HG03439 (cell line): ENCODE results near the gene ENAH.
"Not testable (repeated sequence)": the region's sequence is repeated elsewhere in the genome, so short reads cannot be mapped to it uniquely, and the experiment has no call there.

Experiments used
- ATAC-seq: cut with Tn5 transposase; IDR thresholded peaks from one replicate; pipeline ENCODE4 v1.9.1; 2021; ENCODE audit warnings: mild to moderate bottlenecking, moderate library complexity; ENCODE audit not compliant: unreplicated experiment

The ENAH gene

DNA sequence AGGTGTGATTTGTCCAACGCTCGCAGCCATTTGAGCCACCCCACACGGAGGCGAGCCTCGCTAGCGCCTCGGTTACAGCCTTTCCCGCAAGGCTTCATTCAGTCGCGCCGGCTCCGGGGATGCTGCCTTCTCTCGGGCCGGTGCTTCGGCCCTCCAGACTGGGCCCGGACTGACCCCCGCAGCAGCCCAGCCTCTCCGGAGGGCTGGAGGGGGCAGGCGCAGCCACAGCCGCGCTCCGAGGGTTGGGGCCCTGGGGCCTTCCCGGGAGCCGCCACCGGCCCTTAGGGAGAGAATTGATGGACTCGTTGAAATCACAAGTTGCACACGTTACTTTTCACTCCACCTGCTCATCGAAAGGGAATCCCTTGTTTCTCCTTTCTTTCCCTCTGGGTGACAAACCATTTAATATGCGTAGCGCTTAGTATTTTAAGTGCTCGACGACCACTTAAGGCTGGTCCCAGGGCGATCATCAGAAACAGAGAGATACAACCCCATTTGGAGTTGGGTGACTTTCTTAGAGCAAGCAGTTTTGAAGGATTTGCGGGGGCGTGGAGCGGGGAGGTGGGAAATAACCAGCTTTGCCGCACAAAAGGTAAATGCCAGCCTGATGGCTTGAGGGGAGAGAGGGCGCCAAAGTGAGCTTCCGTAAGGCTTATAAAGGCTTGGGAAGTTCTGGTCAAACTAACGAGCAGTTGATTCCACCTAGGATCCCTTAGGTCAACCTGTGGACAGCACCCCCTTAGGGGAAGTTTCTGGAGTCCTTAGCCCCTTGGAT is 24.6 kb upstream of the ENAH start:
- no peak for ATAC-seq

DNA sequence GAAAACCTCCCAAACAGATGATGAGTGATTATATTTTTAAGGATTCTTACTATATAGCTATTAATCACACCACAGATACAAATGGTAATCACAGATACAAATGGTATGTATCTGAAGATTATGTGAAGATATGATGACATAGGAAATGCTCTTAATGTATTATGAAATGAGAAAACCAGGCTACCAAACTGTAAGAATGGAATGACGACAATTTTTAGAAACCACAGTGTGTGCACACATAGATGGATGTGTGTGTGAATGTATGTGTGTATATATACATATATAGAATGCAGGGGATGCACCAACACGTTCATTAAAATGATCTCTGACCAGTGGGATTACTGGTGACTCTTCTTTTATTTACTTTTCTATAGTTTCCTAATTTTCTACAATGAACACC is 21.5 kb upstream of the ENAH start:
- ATAC-seq: no peak

DNA sequence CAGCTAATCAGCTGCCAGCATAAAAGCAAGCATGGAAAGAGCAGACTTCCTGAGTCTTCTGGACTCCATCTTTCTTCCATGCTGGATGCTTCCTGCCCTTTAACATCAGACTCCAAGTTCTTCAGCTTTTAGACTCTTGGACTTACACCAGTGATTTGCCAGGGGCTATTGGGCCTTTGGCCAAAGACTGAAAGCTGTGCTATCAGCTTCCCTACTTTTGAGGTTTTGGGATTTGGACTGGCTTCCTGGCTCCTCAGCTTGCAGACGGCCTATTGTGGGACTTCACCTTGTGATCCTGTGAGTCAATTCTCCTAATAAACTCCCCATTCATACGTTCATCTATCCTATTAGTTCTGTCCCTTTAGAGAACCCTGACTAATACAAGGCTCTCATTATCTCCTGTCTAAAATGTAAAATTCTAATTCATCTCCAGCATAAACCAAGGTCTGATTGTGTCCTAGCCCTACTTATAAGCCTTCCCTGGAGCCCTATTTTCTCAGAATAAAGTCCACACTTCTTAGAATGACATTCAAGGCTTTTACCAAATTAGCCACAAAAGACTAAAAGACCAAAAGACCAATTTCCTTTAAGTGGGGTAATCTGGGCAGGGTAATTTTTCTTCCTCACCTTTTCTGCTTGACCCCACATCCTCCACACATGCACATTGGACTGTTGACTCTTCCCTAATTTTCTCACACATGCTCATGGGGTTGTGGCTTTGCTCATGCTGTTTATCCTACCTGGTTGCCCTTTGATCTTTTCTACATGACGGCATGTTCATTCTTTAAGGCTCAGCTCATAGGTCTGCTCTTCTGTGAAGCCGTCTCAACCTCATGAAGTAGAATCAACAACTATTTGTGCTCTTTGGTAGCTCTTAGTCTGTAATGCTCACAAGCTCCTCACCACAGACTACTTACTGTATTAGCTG is 18.1 kb upstream of the ENAH start:
- no peak for ATAC-seq

DNA sequence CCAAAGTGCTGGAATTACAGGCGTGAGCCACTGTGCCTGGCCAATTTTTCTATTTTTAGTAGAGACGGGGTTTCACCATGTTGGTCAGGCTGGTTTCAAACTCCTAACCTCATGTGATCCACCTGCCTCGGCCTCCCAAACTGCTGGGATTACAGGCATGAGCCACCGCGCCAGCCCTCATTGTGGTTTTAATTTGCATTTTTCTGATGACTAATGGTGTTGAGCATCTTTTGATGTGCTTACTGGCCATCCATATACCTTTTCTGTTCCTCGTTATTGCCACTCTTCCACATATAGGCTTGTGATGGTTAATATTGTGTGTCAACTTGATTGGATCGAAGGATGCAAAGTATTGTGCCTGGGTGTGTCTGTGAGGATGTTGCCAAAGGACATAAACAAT is 17.4 kb upstream of the ENAH start:
- no peak for ATAC-seq

DNA sequence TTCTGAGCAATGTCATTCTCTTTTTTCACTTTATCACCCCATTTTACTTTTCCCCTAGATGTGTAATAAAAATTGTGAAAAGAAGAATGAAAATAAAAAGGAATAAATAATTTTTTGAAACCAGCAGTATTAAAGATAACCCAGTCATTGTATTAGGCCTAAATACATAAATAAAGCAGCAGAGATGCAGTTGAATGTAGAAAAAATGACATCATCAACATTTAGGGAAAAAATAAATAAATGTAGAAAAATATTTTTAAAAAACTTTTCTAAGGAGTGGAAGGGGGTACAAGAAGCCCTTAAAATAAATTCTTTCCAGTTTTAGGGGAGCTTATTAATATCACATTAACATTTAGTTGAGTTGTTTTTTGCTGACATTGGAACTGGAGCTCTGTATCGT is 15.3 kb upstream of the ENAH start:
- ATAC-seq: no peak

DNA sequence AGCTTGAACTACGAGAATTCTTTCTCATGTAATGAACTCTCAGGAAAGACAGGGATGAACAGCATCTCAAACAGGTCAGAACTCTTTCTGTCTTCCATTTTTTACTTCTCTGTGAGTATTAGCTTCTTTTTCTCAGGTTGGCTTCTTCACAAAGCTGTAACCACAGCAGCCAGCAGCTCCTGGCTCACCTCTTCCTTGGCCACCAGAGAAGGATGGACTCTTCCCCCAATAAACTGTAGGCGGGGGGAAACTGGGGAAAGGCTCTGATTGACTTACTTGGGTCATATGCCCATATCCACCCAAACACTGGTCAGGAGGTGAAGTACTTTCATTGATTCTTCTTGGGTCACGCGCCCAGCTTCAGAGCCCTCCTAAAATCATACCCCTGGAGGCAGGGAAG is 14.4 kb upstream of the ENAH start:
- ATAC-seq: no peak

DNA sequence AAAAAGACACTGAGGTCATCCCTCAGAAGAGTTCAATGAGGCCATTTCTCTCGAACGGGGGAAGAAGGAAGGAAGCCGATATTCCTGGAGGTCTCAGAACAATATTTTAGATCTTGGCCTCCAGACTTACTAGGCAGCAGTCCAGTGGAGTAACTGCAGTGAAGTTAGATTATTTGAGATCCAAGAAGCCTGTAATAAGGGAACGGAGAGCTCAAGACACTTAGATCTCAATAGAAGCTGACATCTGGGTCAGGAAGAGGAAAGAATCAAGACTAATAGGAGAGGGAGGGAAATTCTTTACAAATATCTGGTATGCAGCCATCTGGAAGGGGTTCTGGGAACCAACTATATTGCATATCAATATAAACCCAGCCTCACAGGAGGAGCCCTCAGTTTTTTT is 13.6 kb upstream of the ENAH start:
- ATAC-seq: no peak

DNA sequence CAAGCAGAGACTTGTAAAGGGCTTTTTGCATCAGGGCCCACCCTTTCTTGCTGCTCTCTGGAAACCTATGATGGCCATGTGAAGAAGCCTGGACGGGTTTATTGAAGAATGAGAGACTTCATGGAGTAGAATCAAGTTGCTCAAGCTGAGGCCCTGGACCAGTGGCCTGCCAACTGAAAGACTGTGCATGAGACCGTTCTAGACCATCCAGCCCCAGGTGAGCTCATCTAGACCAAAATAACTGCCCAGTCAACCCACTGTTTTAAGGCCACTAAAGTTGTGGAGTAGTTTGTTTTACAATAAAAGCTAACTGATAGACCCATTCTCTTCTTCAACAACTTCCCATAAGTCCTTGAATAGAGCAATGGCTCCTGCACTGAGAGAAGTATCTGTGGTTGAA is 11.8 kb upstream of the ENAH start:
- ATAC-seq: no peak

DNA sequence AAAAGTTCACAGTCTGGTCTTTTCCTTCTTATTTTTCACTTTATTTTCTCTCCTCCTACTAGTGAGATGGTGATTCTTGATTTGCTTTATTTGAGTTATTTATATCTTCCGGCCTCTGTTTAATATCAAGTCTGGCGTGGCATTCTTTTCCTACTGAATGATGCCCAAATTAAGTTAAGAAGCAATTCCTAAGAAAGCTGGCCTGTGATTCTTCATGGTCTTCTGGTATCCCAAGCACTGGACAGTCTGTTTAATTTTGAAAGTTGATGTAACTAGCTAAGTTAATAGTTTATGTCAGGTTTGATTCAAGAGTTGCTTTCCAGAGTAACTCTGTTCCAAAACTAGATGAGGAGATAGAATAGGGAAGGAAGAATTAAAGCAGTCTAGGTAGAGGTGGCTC is 9.2 kb upstream of the ENAH start:
- ATAC-seq: no peak

DNA sequence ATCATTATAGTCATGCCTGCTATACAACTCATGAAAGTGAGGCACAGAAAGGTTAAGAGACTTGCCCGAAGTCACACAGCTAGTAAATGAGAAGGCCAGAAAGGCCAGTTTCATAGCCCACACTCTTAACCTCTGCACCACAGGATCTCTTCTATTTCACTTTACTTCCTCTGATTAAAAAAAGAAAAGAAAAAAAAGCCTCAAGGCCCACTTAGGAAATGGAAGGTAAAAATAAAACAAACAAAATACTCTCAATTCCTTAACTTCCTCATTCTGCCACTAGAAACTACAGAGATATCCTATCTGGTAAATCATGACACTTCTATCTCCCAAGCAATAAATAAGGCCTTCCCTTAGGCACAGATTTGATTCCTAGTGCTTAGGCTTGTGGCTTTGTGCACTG is 7.6 kb upstream of the ENAH start:
- no peak for ATAC-seq

DNA sequence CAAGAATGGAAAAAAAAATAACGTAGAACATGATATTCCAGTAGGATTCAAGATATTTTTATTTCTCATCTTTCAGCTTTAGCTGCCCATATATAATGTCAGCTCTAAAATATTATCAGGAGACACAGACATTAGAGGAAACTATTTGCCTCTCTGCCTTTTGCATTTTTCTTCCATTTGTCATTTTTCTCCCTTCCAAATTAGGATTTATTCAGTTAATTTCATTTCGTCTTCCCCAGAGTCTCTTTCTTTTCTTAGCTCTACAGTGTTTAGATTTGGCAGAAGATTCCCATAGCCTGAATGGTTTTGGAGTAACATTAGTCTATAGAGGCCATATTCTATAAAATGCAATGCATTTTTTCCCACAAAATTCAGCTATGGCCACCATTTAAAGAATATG is 5.1 kb upstream of the ENAH start:
- no peak for ATAC-seq

DNA sequence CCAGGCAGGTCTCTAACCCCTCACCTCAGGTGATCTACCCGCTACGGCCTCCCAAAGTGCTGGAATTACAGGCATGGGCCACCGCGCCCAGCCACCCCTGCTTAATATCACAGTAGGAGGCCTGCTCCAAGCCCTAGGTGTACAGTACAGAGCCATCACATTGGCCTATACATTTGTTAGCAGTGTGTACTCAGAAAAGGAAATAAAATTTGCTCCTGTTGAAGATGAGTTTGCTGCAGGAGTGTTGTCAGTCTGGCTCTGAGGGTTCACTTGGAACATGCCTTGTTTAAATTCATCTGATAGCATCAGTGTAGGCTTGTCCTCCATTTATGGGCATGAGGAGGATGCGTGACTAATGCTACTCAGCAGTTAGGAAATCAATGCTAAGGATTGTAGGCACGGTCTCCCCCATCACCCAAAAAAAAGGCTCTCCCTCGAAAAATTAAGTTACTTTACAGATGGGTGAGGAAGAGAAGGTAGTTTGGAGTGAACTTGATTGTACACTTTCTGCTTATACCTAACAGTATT is 4.6 kb upstream of the ENAH start:
- no peak for ATAC-seq

DNA sequence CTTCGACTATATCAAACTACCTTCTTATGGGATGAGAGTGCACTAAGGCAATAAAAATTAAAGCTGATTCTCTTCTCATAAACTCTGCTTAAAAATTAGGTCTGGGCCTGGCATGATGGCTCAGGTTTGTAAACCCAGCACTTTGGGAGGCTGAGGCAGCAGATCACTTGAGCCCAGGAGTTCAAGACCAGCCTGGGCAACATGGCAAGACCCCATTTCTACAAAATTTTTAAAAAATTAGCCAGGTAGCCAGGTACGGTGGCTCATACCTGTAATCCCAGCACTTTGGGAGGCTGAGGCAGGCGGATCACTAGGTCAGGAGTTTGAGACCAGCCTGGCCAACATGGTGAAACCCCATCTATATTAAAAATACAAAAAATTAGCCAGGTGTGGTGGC is 3.3 kb upstream of the ENAH start:
- ATAC-seq: not testable (repeated sequence)

DNA sequence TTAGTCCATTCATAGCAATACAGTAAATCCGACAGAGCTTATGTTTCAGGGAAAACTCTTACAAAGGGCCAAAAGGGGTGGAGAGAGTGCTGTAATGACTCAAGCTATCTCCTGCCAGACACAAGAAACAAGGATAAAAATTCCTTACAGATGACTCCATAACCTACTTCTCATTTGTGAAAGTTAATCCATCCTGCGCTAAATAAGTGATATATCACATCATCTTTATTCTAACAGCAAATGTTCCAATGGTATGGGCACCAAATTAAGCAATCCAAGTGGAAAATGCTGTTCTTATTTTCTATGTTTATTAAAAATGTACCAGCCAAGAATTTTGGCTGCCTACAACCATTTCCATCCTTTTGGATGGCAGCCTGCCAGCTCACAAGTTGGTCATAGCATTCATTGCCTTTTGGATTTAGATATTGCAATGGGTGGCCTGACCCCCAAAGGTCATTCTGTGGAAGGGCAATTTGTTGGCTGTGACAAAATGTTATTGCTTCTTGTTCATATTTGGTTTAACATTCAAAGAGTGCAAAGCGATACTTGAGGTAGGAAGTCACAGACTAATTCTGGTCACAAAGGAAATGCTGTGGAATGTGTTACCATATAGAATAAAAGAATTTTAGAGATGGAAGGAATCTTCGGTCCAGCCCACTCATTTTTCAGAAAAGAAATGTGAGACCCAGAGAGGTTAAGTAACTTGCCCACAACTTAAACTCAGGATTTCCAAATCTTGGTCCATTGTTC is 2.8 kb upstream of the ENAH start:
- ATAC-seq: no peak

DNA sequence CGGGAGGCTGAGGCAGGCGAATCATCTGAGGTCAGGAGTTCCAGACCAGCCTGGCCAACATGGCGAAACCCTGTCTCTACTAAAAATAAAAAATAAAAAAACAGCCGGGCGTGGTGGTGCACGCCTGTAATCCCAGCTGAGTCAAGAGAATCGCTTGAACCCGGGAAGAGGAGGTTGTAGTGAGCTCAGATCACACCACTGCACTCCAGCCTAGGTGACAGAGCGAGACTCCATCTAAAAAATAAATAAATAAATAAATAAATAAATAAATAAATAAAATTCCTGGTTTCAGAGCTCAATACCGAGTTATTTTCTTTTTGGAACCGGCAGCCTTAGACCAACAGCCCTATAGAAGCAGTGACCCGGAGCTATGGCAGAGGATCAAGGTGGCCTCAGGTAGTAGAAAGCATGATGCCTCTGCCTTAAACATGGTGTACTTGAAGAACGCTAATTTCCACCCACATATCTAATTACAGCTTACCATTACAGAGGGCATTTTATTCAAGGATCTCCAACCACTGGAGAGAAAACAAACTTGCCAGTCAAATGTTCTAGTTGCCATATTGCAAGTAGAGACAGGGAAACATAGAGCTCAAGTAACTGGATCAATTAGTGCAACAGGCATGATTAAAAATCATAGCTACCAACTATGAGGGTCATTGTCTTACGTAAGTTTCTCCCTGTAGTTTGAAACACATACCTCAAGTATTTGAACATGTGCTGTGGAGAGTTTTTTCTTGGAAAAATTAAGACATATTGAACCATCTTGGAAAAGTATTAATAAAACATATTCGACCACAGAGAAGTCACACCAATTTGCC is 2.0 kb upstream of the ENAH start:
- ATAC-seq: no peak

DNA sequence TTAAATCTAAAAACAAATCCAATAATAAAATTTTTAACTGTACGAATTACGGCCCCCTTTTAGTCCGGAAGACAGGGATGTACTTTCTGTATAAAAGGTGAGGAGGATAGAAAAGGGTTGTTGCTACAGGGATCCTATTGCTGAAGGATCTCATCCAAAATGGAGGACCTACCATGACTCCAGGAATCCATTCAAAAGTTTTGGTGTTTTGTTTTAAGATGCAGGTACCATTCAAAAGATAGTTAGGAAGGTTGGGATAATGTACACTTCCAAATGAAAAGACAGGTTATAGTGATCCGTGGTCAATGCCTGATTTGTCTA is 1.3 kb upstream of the ENAH start:
- ATAC-seq: no peak

DNA sequence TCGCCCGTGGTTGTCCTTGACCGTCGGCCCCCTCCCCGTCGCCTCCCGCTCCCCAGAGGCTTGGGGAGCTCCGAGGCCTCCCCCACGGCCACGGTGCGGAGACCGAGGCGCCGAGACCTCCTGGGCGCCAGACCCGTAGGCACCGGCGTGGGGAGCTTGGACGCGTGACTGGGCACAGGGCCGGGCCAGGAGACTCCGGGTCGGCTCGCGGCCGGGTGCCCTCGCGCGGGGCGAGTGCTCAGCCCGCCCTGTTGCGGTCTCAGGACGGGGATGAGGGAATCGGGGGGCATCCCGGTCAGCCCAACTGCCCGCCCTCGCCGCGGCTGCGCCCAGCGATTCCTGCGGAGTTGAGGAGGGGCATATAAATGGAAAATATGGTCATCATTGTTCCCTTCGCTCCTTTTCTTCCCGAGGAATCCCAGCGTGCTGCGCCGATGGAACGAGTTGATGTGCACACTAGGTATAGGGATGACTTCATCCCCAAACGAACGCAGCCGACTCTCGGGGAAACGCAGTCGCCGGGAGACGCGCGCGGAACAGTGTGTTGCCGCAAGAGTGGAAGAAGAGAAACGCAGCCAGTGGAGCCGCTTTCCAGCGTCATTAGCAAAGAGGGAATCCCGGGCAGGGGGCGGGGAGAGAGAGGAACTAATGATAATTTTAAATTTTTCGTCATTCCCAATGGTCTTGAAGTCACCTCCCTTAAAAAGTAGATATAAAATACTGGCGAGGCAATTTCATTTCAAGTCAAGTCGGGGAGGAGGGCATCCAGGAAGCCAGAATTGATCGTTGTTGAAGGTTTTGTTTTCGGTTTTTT is 747 bp upstream of the ENAH start:
- no peak for ATAC-seq

DNA sequence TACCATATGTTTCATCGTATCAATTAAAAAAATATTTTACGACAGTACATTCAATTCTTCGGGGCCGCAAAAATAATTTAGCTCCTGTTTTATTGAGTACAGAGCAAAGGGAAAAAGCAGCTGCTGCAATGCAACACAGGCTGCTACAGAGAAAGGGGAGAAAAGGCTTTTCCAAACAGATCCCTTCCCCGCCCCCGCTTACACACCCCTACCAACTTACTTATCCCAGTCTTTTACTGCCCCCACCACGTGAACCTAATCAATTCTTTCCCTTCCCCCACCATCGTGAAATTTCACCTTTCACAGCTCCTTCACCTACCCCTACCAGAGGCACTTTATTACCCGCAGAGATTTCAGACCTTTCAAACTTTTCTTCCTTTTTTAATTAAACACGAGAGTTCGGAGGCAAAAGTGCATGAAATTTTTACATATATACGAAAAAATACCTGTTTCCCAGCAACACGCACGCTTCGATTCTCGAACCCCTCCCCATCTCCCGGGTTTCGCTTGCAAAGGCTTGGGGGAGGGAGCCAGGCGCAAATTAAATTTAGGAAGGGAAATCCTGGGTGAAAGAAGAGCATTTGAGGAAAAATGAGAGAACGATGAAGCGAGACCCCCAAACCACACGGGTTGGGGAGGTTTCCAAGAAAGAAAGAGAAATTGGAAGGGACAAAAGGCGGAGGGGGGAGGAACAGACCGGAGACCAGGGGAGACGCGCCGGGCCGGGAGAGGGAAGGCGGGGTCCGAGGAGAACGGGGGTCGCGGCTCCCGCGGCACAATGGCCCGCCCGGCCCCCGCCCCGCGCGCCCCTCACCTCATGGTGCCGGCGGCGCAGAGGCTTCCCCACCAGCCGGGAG is 823 bp downstream of the ENAH start:
- no peak for ATAC-seq

DNA sequence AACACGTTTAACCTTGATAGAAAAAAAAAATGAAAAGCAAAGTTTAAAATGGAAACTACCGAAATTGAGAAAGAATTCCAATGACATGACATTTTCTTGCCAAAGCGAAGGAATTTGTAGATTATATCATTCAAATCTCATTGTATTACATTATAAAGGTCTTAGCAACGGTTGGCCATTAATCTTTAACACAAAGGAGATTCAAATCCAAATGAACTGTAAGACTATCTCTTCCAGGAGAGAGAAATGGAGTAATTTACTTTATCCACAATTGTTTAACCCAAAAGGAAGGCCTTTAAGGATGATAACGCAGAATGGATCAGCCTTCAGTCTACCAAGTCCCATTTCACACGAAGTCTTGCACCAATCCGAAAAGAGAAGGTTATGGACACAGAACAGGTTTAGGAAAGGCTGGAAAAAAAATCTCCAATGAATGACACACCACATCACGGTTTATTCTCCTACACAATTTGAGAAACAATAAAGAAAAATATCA is 1.5 kb downstream of the ENAH start:
- no peak for ATAC-seq
